ENCODE results near the gene ORMDL3. TPM values are rescaled to one million over a fixed set of nuclear protein-coding genes. Genes with fewer than 3 reads are reported as not detected.

Gene ORMDL3
- total RNA-seq, 1 experiment from 2014 or later, result 1,738 TPM

- Mint-ChIP-seq H3K9me3 (ENCODE audit: low read depth, unreplicated experiment) (no peaks in the 10 kb centered on the region), H3K4me3 (ENCODE audit: low read depth, unreplicated experiment) (no peak overlapping the region), H3K36me3 (ENCODE audit: insufficient read depth, unreplicated experiment) (peaks cover 8% of the 10 kb centered on the region), H3K27ac (ENCODE audit: unreplicated experiment) (peak overlapping the region; percentile 0), H3K4me1 (ENCODE audit: low read depth, unreplicated experiment) (peaks cover 12% of the 10 kb centered on the region), H3K27me3 (ENCODE audit: unreplicated experiment) (no peaks in the 10 kb centered on the region)
- TF ChIP-seq CTCF (IDR thresholded peaks at IDR 0.05; ENCODE audit: unreplicated experiment), result no peak
- intact Hi-C loops (cut with micrococcal nuclease; ENCODE audit: unreplicated experiment), result loop anchor here (1.0 to 2.0 kb wide), 5 partner anchors 10 to 117 kb away; partner anchors contain the start of gene PSMD3
- BruUV-seq (replicated peaks), result no TSS peak
- CTCF ChIA-PET, result interaction anchor here (0.6 to 109.6 kb wide), 42 partner anchors 0 to 1325 kb away, joined by 3 to 8195 read pairs (median 7); partner anchors contain the start of genes CSF3, ERBB2, GRB7 and GSDMA
- DNase-seq, result peak; percentile 74
These were observed 28.2 kb downstream of the ORMDL3 start for GRCh38 chr17:39899215-39899614.

- peak; percentile 35 for DNase-seq
- Mint-ChIP-seq H3K4me3 (ENCODE audit: low read depth, unreplicated experiment) (no peak overlapping the region), H3K27ac (ENCODE audit: unreplicated experiment) (no peak overlapping the region), H3K27me3 (ENCODE audit: unreplicated experiment) (peaks cover 2% of the 10 kb centered on the region), H3K4me1 (ENCODE audit: low read depth, unreplicated experiment) (peaks cover 12% of the 10 kb centered on the region), H3K36me3 (ENCODE audit: insufficient read depth, unreplicated experiment) (peaks cover 8% of the 10 kb centered on the region), H3K9me3 (ENCODE audit: low read depth, unreplicated experiment) (no peaks in the 10 kb centered on the region)
- TF ChIP-seq CTCF (IDR thresholded peaks at IDR 0.05; ENCODE audit: unreplicated experiment), result no peak
- no TSS peak for BruUV-seq (replicated peaks)
- CTCF ChIA-PET, result interaction anchor here (0.7 to 109.6 kb wide), 30 partner anchors 2 to 717 kb away, joined by 3 to 8195 read pairs (median 76); partner anchors contain the start of genes CSF3, ERBB2, GRB7 and GSDMA
- intact Hi-C loops (cut with micrococcal nuclease; ENCODE audit: unreplicated experiment), result loop anchor here (2.0 kb wide), 1 partner anchor 83 kb away; the partner anchor contains the start of gene PSMD3
These were observed 29.3 kb downstream of the ORMDL3 start for GRCh38 chr17:39898088-39898487.

- TSS peak; percentile 12 for BruUV-seq (replicated peaks)
- Mint-ChIP-seq H3K4me3 (ENCODE audit: low read depth, unreplicated experiment) (no peak overlapping the region), H3K27me3 (ENCODE audit: unreplicated experiment) (peaks cover 15% of the 10 kb centered on the region), H3K36me3 (ENCODE audit: insufficient read depth, unreplicated experiment) (peaks cover 8% of the 10 kb centered on the region), H3K4me1 (ENCODE audit: low read depth, unreplicated experiment) (peaks cover 23% of the 10 kb centered on the region), H3K27ac (ENCODE audit: unreplicated experiment) (no peak overlapping the region), H3K9me3 (ENCODE audit: low read depth, unreplicated experiment) (no peaks in the 10 kb centered on the region)
- CTCF ChIA-PET, result interaction anchor here (0.5 to 109.6 kb wide), 41 partner anchors 5 to 962 kb away, joined by 3 to 8195 read pairs (median 18); partner anchors contain the start of genes CSF3, ERBB2, GRB7 and GSDMA
- no peak for TF ChIP-seq CTCF (IDR thresholded peaks at IDR 0.05; ENCODE audit: unreplicated experiment)
- intact Hi-C loops (cut with micrococcal nuclease; ENCODE audit: unreplicated experiment), result no loop called here
- DNase-seq, result peak; percentile 63
These were observed 32.6 kb downstream of the ORMDL3 start for GRCh38 chr17:39894681-39895376.

GRCh38 chr17:39889200-39889599 lies 38.2 kb downstream of the ORMDL3 start:
- no TSS peak for BruUV-seq (replicated peaks)
- no peak for TF ChIP-seq CTCF (IDR thresholded peaks at IDR 0.05; ENCODE audit: unreplicated experiment)
- Mint-ChIP-seq H3K27me3 (ENCODE audit: unreplicated experiment) (peaks cover 22% of the 10 kb centered on the region), H3K4me1 (ENCODE audit: low read depth, unreplicated experiment) (peaks cover 26% of the 10 kb centered on the region), H3K4me3 (ENCODE audit: low read depth, unreplicated experiment) (no peak overlapping the region), H3K27ac (ENCODE audit: unreplicated experiment) (no peak overlapping the region), H3K9me3 (ENCODE audit: low read depth, unreplicated experiment) (no peaks in the 10 kb centered on the region), H3K36me3 (ENCODE audit: insufficient read depth, unreplicated experiment) (no peaks in the 10 kb centered on the region)
- peak; percentile 82 for DNase-seq
- CTCF ChIA-PET, result interaction anchor here (0.7 to 109.6 kb wide), 41 partner anchors 8 to 954 kb away, joined by 3 to 8195 read pairs (median 9); partner anchors contain the start of genes CSF3, ERBB2, GRB7 and GSDMA
- intact Hi-C loops (cut with micrococcal nuclease; ENCODE audit: unreplicated experiment), result loop anchor here (1.0 to 5.0 kb wide), 13 partner anchors 10 to 962 kb away; partner anchors contain the start of gene PSMD3

Data from Calu3 (cell line).